ENCODE results near the gene NPHP4. TPM values are rescaled to one million over a fixed set of nuclear protein-coding genes. Genes with fewer than 3 reads are reported as not detected.

The NPHP4 gene
- total and polyA plus RNA-seq, 9 of the 15 experiments (the other 6 are each of a cell fraction or from before 2014, with no cell fraction given), result 0.52 to 26.2 (median 6.7) TPM

DNA sequence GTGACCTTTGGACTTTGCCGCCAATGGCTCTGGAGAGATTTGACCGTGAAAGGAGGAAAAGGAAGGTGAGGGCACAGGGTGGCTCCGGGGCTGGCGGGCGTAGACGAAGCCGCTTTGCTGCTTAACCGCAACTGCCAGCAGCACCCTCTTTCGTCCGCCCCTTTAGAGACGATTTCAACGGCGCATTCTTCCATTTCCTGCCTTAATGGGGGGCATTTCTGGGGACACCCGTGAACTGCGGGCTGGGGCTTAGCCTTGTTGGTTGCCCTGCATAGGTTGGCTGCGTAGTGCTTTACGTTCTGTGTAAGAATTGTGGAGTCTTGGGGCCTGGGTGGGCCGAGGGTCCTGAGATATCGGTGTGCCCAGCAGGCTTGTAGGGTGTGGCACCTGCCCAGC lies 6.7 kb upstream of the NPHP4 start (continued):
- TF ChIP-seq, protein P1, sequence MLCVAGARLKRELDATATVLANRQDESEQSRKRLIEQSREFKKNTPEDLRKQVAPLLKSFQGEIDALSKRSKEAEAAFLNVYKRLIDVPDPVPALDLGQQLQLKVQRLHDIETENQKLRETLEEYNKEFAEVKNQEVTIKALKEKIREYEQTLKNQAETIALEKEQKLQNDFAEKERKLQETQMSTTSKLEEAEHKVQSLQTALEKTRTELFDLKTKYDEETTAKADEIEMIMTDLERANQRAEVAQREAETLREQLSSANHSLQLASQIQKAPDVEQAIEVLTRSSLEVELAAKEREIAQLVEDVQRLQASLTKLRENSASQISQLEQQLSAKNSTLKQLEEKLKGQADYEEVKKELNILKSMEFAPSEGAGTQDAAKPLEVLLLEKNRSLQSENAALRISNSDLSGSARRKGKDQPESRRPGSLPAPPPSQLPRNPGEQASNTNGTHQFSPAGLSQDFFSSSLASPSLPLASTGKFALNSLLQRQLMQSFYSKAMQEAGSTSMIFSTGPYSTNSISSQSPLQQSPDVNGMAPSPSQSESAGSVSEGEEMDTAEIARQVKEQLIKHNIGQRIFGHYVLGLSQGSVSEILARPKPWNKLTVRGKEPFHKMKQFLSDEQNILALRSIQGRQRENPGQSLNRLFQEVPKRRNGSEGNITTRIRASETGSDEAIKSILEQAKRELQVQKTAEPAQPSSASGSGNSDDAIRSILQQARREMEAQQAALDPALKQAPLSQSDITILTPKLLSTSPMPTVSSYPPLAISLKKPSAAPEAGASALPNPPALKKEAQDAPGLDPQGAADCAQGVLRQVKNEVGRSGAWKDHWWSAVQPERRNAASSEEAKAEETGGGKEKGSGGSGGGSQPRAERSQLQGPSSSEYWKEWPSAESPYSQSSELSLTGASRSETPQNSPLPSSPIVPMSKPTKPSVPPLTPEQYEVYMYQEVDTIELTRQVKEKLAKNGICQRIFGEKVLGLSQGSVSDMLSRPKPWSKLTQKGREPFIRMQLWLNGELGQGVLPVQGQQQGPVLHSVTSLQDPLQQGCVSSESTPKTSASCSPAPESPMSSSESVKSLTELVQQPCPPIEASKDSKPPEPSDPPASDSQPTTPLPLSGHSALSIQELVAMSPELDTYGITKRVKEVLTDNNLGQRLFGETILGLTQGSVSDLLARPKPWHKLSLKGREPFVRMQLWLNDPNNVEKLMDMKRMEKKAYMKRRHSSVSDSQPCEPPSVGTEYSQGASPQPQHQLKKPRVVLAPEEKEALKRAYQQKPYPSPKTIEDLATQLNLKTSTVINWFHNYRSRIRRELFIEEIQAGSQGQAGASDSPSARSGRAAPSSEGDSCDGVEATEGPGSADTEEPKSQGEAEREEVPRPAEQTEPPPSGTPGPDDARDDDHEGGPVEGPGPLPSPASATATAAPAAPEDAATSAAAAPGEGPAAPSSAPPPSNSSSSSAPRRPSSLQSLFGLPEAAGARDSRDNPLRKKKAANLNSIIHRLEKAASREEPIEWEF (CRISPR knock-in tag; IDR thresholded peaks at IDR 0.05), result no peak
- TF ChIP-seq, protein P2, sequence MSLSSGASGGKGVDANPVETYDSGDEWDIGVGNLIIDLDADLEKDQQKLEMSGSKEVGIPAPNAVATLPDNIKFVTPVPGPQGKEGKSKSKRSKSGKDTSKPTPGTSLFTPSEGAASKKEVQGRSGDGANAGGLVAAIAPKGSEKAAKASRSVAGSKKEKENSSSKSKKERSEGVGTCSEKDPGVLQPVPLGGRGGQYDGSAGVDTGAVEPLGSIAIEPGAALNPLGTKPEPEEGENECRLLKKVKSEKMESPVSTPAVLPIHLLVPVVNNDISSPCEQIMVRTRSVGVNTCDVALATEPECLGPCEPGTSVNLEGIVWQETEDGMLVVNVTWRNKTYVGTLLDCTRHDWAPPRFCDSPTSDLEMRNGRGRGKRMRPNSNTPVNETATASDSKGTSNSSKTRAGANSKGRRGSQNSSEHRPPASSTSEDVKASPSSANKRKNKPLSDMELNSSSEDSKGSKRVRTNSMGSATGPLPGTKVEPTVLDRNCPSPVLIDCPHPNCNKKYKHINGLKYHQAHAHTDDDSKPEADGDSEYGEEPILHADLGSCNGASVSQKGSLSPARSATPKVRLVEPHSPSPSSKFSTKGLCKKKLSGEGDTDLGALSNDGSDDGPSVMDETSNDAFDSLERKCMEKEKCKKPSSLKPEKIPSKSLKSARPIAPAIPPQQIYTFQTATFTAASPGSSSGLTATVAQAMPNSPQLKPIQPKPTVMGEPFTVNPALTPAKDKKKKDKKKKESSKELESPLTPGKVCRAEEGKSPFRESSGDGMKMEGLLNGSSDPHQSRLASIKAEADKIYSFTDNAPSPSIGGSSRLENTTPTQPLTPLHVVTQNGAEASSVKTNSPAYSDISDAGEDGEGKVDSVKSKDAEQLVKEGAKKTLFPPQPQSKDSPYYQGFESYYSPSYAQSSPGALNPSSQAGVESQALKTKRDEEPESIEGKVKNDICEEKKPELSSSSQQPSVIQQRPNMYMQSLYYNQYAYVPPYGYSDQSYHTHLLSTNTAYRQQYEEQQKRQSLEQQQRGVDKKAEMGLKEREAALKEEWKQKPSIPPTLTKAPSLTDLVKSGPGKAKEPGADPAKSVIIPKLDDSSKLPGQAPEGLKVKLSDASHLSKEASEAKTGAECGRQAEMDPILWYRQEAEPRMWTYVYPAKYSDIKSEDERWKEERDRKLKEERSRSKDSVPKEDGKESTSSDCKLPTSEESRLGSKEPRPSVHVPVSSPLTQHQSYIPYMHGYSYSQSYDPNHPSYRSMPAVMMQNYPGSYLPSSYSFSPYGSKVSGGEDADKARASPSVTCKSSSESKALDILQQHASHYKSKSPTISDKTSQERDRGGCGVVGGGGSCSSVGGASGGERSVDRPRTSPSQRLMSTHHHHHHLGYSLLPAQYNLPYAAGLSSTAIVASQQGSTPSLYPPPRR (CRISPR knock-in tag; IDR thresholded peaks at IDR 0.05; ENCODE audit: borderline replicate concordance), result no peak
- TF ChIP-seq ZNF644 (tag; IDR thresholded peaks at IDR 0.05; ENCODE audit: low read depth) (no peak), ZNF561 (CRISPR knock-in tag; conservative IDR thresholded peaks at IDR 0.05) (no peak), MYNN (IDR thresholded peaks at IDR 0.05) (no peak), MYNN (CRISPR knock-in tag; IDR thresholded peaks at IDR 0.05) (no peak), SAFB2 (IDR thresholded peaks at IDR 0.05; ENCODE audit: borderline replicate concordance, low read depth, low read length, severe bottlenecking) (no peak), ZNF764 (CRISPR knock-in tag; IDR thresholded peaks at IDR 0.05; ENCODE audit: low read depth) (no peak)
